HepG2 (cell line): ENCODE measurements around the gene CAST. TPM values are rescaled to one million over a fixed set of nuclear protein-coding genes. Genes with fewer than 3 reads are reported as not detected.

Source experiments
- ATAC-seq: fragments of 200-7000 bp; cut with Tn5 transposase; 3 replicates; pipeline ENCODE4 v1.9.1; 2020; ENCODE audit warnings: mild to moderate bottlenecking, moderate library complexity
- BruUV-seq: library from RNA; stranded (reverse); fragments of 400-500 nt; replicated peaks from 2 replicates; lab custom pipeline; 2021; lab: Mats Ljungman, UMichigan
- CTCF ChIA-PET: fragments of 300-600 bp; formaldehyde crosslinking; extraction: SDS; loops from one replicate; lab custom pipeline; 2021; ENCODE audit warnings: low total read pairs, inconsistent platforms, low intra/inter-chr PET ratio; lab: Yijun Ruan, JAX
- POLR2A ChIA-PET: fragments of 350-600 bp; sonication (Branson Sonifier 250); formaldehyde crosslinking; loops from one replicate; lab custom pipeline; 2020; ENCODE audit warnings: antibody characterized with exemption, inconsistent platforms; lab: Yijun Ruan, JAX
- DNase-seq: peaks from one replicate; pipeline ENCODE4 v3.0.0-alpha.2; 2015; ENCODE audit warnings: low spot score
- FAIRE-seq: peaks from 3 replicates; lab custom pipeline; 2011; peaks lifted over from hg19 to GRCh38; lab: Jason Lieb, UNC
- H2AFZ ChIP-seq: one replicate; pipeline ENCODE4 v1.6.1; 2011; ENCODE audit warnings: low read length, inconsistent platforms
- H3K27ac ChIP-seq: fragments of 300-600 bp; 3 replicates; pipeline ENCODE4 v1.8.0; 2011; ENCODE audit warnings: mixed run types, mild to moderate bottlenecking, mixed read lengths, low read length, inconsistent platforms; ENCODE audit not compliant: insufficient read depth; ENCODE audit errors: extremely low read length
- H3K27me3 ChIP-seq, 2 experiments: fragments of 200-600 bp in 1 of 2; 2 replicates in 1 of 2; 3 replicates in 1 of 2; pipeline versions ENCODE4 v1.6.0 to v1.8.0; 2011; ENCODE audit warnings: low read length in 2 of 2, mild to moderate bottlenecking in 2 of 2, moderate library complexity in 2 of 2, inconsistent platforms in 1 of 2; ENCODE audit not compliant: insufficient read depth in 2 of 2, control insufficient read depth in 1 of 2
- H3K36me3 ChIP-seq, 2 experiments: fragments of 200-600 bp in 1 of 2; replicated peaks in 1 of 2; 2 replicates in 1 of 2; 3 replicates in 1 of 2; pipeline versions ENCODE4 v1.5.1 to v1.8.0; 2011; ENCODE audit warnings: low read length in 2 of 2, inconsistent platforms in 1 of 2; ENCODE audit not compliant: insufficient read depth in 2 of 2, control insufficient read depth in 1 of 2
- H3K4me1 ChIP-seq: 2 replicates; pipeline ENCODE4 v1.5.1; 2012; ENCODE audit warnings: low read length, inconsistent platforms; ENCODE audit not compliant: insufficient read depth
- H3K4me2 ChIP-seq: 2 replicates; pipeline ENCODE4 v1.6.0; 2011; ENCODE audit warnings: low read depth, low read length, inconsistent platforms
- H3K4me3 ChIP-seq, 3 experiments: fragments of 200-600 bp in 1 of 3; sonication (generic), shearing (Covaris generic) in 1 of 3; replicated peaks in 1 of 3; 2 replicates each; pipeline ENCODE4 v1.5.1; 2011 to 2016; ENCODE audit warnings: low read length in 3 of 3, inconsistent platforms in 2 of 3, low read depth in 2 of 3, mild to moderate bottlenecking in 2 of 3, control low read depth in 1 of 3, mixed read lengths in 1 of 3; ENCODE audit not compliant: insufficient read depth in 1 of 3
- H3K79me2 ChIP-seq: one replicate; pipeline ENCODE4 v1.6.1; 2011; ENCODE audit warnings: low read length, inconsistent platforms; ENCODE audit not compliant: insufficient read depth
- H3K9ac ChIP-seq: 2 replicates; pipeline ENCODE4 v1.6.0; 2011; ENCODE audit warnings: mild to moderate bottlenecking, low read depth, low read length, inconsistent platforms; ENCODE audit not compliant: insufficient read depth
- H3K9me3 ChIP-seq: 2 replicates; pipeline ENCODE4 v1.5.1; 2012; ENCODE audit warnings: mild to moderate bottlenecking, low read length
- H4K20me1 ChIP-seq: 2 replicates; pipeline ENCODE4 v1.6.0; 2011; ENCODE audit warnings: inconsistent platforms, mild to moderate bottlenecking, low read length, moderate library complexity; ENCODE audit not compliant: insufficient read depth
- HOXA3 ChIP-seq: sonication (generic); formaldehyde crosslinking; IDR thresholded peaks from 2 replicates; pipeline ENCODE4 v1.5.0; 2020; ENCODE audit warnings: missing genetic modification reagents
- MTF2 ChIP-seq: sonication (generic); formaldehyde crosslinking; IDR thresholded peaks from 2 replicates; pipeline ENCODE4 v1.5.0; 2020; ENCODE audit warnings: missing genetic modification reagents, borderline replicate concordance
- PCBP2 ChIP-seq: fragments of 200-400 bp; formaldehyde crosslinking; optimal IDR thresholded peaks from 2 replicates; pipeline ENCODE3; 2018; ENCODE audit warnings: low read length, low read depth; ENCODE audit not compliant: poor library complexity, severe bottlenecking
- RAD51 ChIP-seq: fragments of 450-650 bp; IDR thresholded peaks from 2 replicates; pipeline ENCODE4 v1.6.1; 2016; ENCODE audit warnings: borderline replicate concordance
- REL ChIP-seq: sonication (generic); formaldehyde crosslinking; conservative IDR thresholded peaks from 2 replicates; pipeline ENCODE4 v1.8.0; 2022; ENCODE audit warnings: mild to moderate bottlenecking, missing genetic modification reagents, moderate library complexity
- ZNF335 ChIP-seq: sonication (generic); formaldehyde crosslinking; IDR thresholded peaks from 2 replicates; pipeline ENCODE4 v1.4.0; 2020; ENCODE audit warnings: missing genetic modification reagents
- ZNF572 ChIP-seq: sonication (generic); formaldehyde crosslinking; IDR thresholded peaks from 2 replicates; pipeline ENCODE4 v1.5.1; 2020; ENCODE audit warnings: mild to moderate bottlenecking, missing genetic modification reagents
- ZNF747 ChIP-seq: sonication (generic); formaldehyde crosslinking; IDR thresholded peaks from 2 replicates; pipeline ENCODE4 v1.8.1; 2023; ENCODE audit warnings: missing genetic modification reagents, mild to moderate bottlenecking, borderline replicate concordance
- WGBS: methylation state at CpG from one replicate; pipeline ENCODE4 v1.1.6; 2017; ENCODE audit warnings: low lambda C conversion rate; 5-methylcytosine and 5-hydroxymethylcytosine counted together
- in situ Hi-C: cut with HindIII; loops from 2 replicates; pipeline ENCODE4 v1.10.0; 2017; ENCODE audit warnings: low pct_unique_long_range_greater_than_20kb; ENCODE audit not compliant: extremely low pct_ligation_motif_present
- intact Hi-C: fragments of 100-400 bp; cut with micrococcal nuclease; formaldehyde crosslinking; loops from one replicate; pipeline ENCODE4 v1.10.0; 2022; ENCODE audit not compliant: unreplicated experiment
- polyA plus RNA-seq, 8 experiments: library from polyadenylated mRNA; depleted of rRNA in 3 of 8; stranded (reverse) in 7 of 8; unstranded in 1 of 8; fragments of >200 nt; fragmentation: Illumina TruSeq in 4 of 8; extraction: Trizol in 4 of 8; gene quantifications; 2 replicates each; pipeline versions ENCODE4 v1.2.1 to v1.2.3, GENCODE V29; 2011 to 2016; ENCODE audit warnings: low read depth in 4 of 8, missing spikeins in 1 of 8, mixed read lengths in 1 of 8; ENCODE audit not compliant: insufficient read depth in 1 of 8
- total RNA-seq, 5 experiments: library from RNA; depleted of rRNA; stranded (reverse); fragments of >200 nt; fragmentation: Illumina TruSeq; extraction: Trizol; gene quantifications; 2 replicates each; pipeline ENCODE4 v1.2.3, GENCODE V29; 2016; ENCODE audit warnings: low read depth in 1 of 5
- TF ChIP-seq, protein P1 (sequence below): sonication (generic); formaldehyde crosslinking; IDR thresholded peaks from 2 replicates; pipeline ENCODE4 v1.5.0; 2020; ENCODE audit warnings: missing genetic modification reagents
- TF ChIP-seq, protein P2 (sequence below): sonication (generic); formaldehyde crosslinking; IDR thresholded peaks from 2 replicates; pipeline ENCODE4 v1.8.0; 2022; ENCODE audit warnings: mild to moderate bottlenecking, missing genetic modification reagents, borderline replicate concordance
- TF ChIP-seq, protein P3 (sequence below): sonication (generic); formaldehyde crosslinking; IDR thresholded peaks from 2 replicates; pipeline ENCODE4 v1.5.1; 2020; ENCODE audit warnings: mild to moderate bottlenecking, missing genetic modification reagents, borderline replicate concordance
- TF ChIP-seq, protein P4 (sequence below): sonication (generic); formaldehyde crosslinking; IDR thresholded peaks from 2 replicates; pipeline ENCODE4 v1.4.0; 2020; ENCODE audit warnings: missing genetic modification reagents

CAST gene
- total and polyA plus RNA-seq, 2 of the 13 experiments (the other 11 are each of a cell fraction or from before 2014, with no cell fraction given) = 42.1 to 67.6 TPM

DNA sequence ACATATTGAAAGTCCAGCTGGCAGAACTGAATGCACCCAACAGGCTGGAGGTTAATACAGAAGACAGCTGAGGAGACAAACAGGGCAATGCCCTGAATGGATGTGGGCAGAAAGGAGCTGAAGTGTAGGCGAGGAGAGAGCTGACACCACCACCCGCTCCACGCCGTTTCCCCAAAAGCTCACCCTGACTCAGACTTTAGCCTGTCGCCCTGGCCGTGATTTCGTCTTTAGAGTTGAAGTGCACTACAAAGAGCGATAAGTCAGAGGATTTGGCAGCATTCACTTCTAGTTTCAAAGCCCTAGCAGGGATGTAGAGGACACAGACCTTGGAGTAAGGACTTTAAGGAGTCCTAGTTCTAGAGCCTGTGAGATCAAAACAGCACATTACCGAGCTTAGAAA is 147.7 kb downstream of the CAST start:
- in situ Hi-C loops (no loop called here), intact Hi-C loops (loop anchor here (5.0 kb wide), 2 partner anchors 67 to 372 kb away; partner anchors contain the start of genes ERAP2 and RIOK2)
- H3K4me3 ChIP-seq = no peak overlapping the region
- no peak for FAIRE-seq
- ATAC-seq = no peak
- ChIA-PET POLR2A (no interaction called here), CTCF (no interaction called here)
- DNase-seq = no peak
- no peaks in the 10 kb centered on the region for H4K20me1 ChIP-seq
- no peaks in the 10 kb centered on the region for H3K36me3 ChIP-seq
- H3K4me1 ChIP-seq = peaks cover 37% of the 10 kb centered on the region
- no peak overlapping the region for H2AFZ ChIP-seq
- no peak overlapping the region for H3K9ac ChIP-seq
- H3K27me3 ChIP-seq = no peaks in the 10 kb centered on the region
- WGBS = 92% methylated on average over 9 of the region's 9 CpGs
- H3K9me3 ChIP-seq = no peaks in the 10 kb centered on the region
- H3K27ac ChIP-seq = no peak overlapping the region
- no peak overlapping the region for H3K4me2 ChIP-seq
- peaks cover 4% of the 10 kb centered on the region for H3K79me2 ChIP-seq
- no TSS peak for BruUV-seq
- TF ChIP-seq, protein P1, sequence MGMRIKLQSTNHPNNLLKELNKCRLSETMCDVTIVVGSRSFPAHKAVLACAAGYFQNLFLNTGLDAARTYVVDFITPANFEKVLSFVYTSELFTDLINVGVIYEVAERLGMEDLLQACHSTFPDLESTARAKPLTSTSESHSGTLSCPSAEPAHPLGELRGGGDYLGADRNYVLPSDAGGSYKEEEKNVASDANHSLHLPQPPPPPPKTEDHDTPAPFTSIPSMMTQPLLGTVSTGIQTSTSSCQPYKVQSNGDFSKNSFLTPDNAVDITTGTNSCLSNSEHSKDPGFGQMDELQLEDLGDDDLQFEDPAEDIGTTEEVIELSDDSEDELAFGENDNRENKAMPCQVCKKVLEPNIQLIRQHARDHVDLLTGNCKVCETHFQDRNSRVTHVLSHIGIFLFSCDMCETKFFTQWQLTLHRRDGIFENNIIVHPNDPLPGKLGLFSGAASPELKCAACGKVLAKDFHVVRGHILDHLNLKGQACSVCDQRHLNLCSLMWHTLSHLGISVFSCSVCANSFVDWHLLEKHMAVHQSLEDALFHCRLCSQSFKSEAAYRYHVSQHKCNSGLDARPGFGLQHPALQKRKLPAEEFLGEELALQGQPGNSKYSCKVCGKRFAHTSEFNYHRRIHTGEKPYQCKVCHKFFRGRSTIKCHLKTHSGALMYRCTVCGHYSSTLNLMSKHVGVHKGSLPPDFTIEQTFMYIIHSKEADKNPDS = no peak
- TF ChIP-seq, protein P2, sequence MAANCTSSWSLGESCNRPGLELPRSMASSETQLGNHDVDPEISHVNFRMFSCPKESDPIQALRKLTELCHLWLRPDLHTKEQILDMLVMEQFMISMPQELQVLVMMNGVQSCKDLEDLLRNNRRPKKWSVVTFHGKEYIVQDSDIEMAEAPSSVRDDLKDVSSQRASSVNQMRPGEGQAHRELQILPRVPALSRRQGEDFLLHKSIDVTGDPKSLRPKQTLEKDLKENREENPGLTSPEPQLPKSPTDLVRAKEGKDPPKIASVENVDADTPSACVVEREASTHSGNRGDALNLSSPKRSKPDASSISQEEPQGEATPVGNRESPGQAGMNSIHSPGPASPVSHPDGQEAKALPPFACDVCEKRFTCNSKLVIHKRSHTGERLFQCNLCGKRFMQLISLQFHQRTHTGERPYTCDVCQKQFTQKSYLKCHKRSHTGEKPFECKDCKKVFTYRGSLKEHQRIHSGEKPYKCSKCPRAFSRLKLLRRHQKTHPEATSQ = no peak
- TF ChIP-seq, protein P3, sequence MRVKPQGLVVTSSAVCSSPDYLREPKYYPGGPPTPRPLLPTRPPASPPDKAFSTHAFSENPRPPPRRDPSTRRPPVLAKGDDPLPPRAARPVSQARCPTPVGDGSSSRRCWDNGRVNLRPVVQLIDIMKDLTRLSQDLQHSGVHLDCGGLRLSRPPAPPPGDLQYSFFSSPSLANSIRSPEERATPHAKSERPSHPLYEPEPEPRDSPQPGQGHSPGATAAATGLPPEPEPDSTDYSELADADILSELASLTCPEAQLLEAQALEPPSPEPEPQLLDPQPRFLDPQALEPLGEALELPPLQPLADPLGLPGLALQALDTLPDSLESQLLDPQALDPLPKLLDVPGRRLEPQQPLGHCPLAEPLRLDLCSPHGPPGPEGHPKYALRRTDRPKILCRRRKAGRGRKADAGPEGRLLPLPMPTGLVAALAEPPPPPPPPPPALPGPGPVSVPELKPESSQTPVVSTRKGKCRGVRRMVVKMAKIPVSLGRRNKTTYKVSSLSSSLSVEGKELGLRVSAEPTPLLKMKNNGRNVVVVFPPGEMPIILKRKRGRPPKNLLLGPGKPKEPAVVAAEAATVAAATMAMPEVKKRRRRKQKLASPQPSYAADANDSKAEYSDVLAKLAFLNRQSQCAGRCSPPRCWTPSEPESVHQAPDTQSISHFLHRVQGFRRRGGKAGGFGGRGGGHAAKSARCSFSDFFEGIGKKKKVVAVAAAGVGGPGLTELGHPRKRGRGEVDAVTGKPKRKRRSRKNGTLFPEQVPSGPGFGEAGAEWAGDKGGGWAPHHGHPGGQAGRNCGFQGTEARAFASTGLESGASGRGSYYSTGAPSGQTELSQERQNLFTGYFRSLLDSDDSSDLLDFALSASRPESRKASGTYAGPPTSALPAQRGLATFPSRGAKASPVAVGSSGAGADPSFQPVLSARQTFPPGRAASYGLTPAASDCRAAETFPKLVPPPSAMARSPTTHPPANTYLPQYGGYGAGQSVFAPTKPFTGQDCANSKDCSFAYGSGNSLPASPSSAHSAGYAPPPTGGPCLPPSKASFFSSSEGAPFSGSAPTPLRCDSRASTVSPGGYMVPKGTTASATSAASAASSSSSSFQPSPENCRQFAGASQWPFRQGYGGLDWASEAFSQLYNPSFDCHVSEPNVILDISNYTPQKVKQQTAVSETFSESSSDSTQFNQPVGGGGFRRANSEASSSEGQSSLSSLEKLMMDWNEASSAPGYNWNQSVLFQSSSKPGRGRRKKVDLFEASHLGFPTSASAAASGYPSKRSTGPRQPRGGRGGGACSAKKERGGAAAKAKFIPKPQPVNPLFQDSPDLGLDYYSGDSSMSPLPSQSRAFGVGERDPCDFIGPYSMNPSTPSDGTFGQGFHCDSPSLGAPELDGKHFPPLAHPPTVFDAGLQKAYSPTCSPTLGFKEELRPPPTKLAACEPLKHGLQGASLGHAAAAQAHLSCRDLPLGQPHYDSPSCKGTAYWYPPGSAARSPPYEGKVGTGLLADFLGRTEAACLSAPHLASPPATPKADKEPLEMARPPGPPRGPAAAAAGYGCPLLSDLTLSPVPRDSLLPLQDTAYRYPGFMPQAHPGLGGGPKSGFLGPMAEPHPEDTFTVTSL (CRISPR knock-in tag) = no peak
- TF ChIP-seq ZNF747 (CRISPR knock-in tag) (no peak), MTF2 (CRISPR knock-in tag) (no peak), ZNF335 (no peak), ZNF572 (CRISPR knock-in tag) (no peak), HOXA3 (no peak), RAD51 (no peak), PCBP2 (no peak), REL (CRISPR knock-in tag) (no peak)
- TF ChIP-seq, protein P4, sequence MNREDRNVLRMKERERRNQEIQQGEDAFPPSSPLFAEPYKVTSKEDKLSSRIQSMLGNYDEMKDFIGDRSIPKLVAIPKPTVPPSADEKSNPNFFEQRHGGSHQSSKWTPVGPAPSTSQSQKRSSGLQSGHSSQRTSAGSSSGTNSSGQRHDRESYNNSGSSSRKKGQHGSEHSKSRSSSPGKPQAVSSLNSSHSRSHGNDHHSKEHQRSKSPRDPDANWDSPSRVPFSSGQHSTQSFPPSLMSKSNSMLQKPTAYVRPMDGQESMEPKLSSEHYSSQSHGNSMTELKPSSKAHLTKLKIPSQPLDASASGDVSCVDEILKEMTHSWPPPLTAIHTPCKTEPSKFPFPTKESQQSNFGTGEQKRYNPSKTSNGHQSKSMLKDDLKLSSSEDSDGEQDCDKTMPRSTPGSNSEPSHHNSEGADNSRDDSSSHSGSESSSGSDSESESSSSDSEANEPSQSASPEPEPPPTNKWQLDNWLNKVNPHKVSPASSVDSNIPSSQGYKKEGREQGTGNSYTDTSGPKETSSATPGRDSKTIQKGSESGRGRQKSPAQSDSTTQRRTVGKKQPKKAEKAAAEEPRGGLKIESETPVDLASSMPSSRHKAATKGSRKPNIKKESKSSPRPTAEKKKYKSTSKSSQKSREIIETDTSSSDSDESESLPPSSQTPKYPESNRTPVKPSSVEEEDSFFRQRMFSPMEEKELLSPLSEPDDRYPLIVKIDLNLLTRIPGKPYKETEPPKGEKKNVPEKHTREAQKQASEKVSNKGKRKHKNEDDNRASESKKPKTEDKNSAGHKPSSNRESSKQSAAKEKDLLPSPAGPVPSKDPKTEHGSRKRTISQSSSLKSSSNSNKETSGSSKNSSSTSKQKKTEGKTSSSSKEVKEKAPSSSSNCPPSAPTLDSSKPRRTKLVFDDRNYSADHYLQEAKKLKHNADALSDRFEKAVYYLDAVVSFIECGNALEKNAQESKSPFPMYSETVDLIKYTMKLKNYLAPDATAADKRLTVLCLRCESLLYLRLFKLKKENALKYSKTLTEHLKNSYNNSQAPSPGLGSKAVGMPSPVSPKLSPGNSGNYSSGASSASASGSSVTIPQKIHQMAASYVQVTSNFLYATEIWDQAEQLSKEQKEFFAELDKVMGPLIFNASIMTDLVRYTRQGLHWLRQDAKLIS (CRISPR knock-in tag) = no peak
